ENCODE measurements around the gene RASGEF1C. TPM values are rescaled to one million over a fixed set of nuclear protein-coding genes. Genes with fewer than 3 reads are reported as not detected.
"Not testable (repeated sequence)": the region's sequence is repeated elsewhere in the genome, so short reads cannot be mapped to it uniquely, and the experiment has no call there.

Gene RASGEF1C
- total RNA-seq, 1 experiment from 2014 or later: not detected

GRCh38 chr5:180216646-180217171 lies 7.7 kb upstream of the RASGEF1C start:
- H3K4me1 ChIP-seq (replicated peaks): no peaks in the 10 kb centered on the region
- H3K9me3 ChIP-seq (replicated peaks): peaks cover 11% of the 10 kb centered on the region
- no peaks in the 10 kb centered on the region for H3K36me3 ChIP-seq
- H3K4me3 ChIP-seq: no peak overlapping the region
- DNase-seq (ENCODE audit: low read depth in 1 of 2, low spot score in 2 of 2): peak in 1 of 2 experiments; percentile 30
- no peaks in the 10 kb centered on the region; the same call in 1 of the 2 replicates for H3K27me3 ChIP-seq (replicated peaks)
- H3K27ac ChIP-seq: no peak overlapping the region

GRCh38 chr5:180215783-180216630 lies 7.0 kb upstream of the RASGEF1C start:
- Histone ChIP-seq H3K4me1 (replicated peaks) (no peaks in the 10 kb centered on the region), H3K27ac (no peak overlapping the region), H3K9me3 (replicated peaks) (peaks cover 8% of the 10 kb centered on the region; the same call in 1 of the 2 replicates), H3K4me3 (no peak overlapping the region), H3K27me3 (replicated peaks) (peaks cover 4% of the 10 kb centered on the region; the same call in 1 of the 2 replicates), H3K36me3 (no peaks in the 10 kb centered on the region)
- peak in 1 of 2 experiments; percentile 40 for DNase-seq (ENCODE audit: low read depth in 1 of 2, low spot score in 2 of 2)

- DNase-seq (ENCODE audit: low read depth in 1 of 2, low spot score in 2 of 2): peak in 1 of 2 experiments; percentile 43
- no peak overlapping the region for H3K27ac ChIP-seq
- no peaks in the 10 kb centered on the region for H3K36me3 ChIP-seq
- peaks cover 1% of the 10 kb centered on the region; the same call in 1 of the 2 replicates for H3K9me3 ChIP-seq (replicated peaks)
- H3K4me1 ChIP-seq (replicated peaks): no peaks in the 10 kb centered on the region
- H3K4me3 ChIP-seq: no peak overlapping the region
- peaks cover 13% of the 10 kb centered on the region; the same call in 1 of the 2 replicates for H3K27me3 ChIP-seq (replicated peaks)
These were observed 6.1 kb upstream of the RASGEF1C start for GRCh38 chr5:180214870-180215770.

- H3K4me3 ChIP-seq: no peak overlapping the region
- 0 out of 2 replicates have a peak, but pooled peaks cover 4% of the 10 kb centered on the region for H3K9me3 ChIP-seq (replicated peaks)
- H3K27ac ChIP-seq: no peak overlapping the region
- H3K27me3 ChIP-seq (replicated peaks): peaks cover 21% of the 10 kb centered on the region
- DNase-seq (ENCODE audit: low read depth in 1 of 2, low spot score in 2 of 2): peak in 1 of 2 experiments; percentile 16
- H3K36me3 ChIP-seq: no peaks in the 10 kb centered on the region
- peaks cover 4% of the 10 kb centered on the region for H3K4me1 ChIP-seq (replicated peaks)
These were observed 4.7 kb upstream of the RASGEF1C start for GRCh38 chr5:180213657-180214207.

DNA sequence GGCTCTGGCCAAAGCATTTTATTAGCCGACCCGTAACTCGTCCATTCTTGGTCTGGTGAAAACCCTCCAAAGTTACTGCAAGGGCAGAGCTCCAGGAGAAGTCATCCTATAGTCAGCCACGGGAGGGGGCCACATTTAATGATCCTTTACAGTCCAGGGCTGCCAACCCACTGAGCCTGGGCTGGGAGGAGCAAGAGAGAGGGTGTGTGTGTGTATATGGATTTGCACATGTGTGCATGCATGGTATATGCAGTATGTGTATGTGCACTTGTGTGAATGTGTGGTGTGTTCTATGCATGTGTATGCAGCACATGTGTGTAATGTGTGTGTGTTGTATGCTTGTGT lies 4.2 kb upstream of the RASGEF1C start:
- Histone ChIP-seq H3K4me1 (replicated peaks) (peaks cover 9% of the 10 kb centered on the region), H3K4me3 (no peak overlapping the region), H3K9me3 (replicated peaks) (0 out of 2 replicates have a peak, but pooled peaks cover 4% of the 10 kb centered on the region), H3K27me3 (replicated peaks) (peaks cover 25% of the 10 kb centered on the region), H3K27ac (no peak overlapping the region), H3K36me3 (no peaks in the 10 kb centered on the region)
- DNase-seq (ENCODE audit: low read depth in 1 of 2, low spot score in 2 of 2): peak in 1 of 2 experiments; percentile 40

DNA sequence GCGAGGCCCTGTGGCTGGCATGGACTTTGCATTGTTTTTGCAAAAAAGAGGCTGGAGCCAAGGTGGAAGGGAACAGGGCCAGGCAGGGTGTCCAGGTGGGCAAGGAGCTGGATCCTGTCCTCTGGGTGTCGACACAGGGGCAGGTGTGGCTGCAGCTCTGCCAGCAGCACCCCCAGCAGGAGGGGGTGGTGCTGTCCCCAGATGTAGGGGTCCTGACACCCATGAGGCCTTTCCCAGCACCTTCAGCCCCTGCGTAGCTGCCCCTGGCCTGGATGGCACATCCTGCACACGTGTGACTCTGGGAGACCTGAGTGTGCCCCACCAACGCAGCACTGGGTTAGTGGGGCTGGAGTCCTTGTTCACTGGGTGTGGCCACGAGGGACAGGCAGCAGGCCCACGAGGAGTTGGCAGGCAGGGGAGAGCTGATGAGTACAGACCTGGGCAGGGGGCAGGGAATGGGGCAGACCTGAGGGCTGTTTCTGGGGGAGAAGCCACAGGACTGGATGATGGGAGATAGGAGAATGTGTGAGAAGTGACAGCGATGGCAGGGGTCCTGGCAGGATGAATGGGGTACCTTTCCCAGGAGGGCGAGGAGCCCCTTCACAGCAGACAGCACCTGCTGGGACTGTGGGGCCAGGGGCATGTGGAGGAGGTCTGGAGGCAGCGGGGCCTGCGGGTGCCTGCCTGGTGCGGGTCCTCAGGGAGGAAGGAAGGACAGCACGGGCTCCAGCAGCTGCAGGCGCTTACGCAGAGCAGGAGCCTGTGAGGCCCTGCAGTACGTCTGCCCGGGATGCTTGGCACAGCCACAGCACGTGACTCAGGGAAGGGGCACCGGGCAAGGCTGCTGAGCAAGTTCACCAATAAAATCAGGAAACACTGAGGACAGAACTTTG lies 3.6 kb upstream of the RASGEF1C start:
- Histone ChIP-seq H3K4me1 (replicated peaks) (peaks cover 9% of the 10 kb centered on the region), H3K27ac (no peak overlapping the region), H3K36me3 (no peaks in the 10 kb centered on the region), H3K9me3 (replicated peaks) (0 out of 2 replicates have a peak, but pooled peaks cover 4% of the 10 kb centered on the region), H3K4me3 (no peak overlapping the region), H3K27me3 (replicated peaks) (peaks cover 31% of the 10 kb centered on the region)
- peak in 1 of 2 experiments; percentile 43 for DNase-seq (ENCODE audit: low read depth in 1 of 2, low spot score in 2 of 2)

- peaks cover 9% of the 10 kb centered on the region for H3K4me1 ChIP-seq (replicated peaks)
- H3K27me3 ChIP-seq (replicated peaks): peaks cover 38% of the 10 kb centered on the region
- DNase-seq (ENCODE audit: low read depth in 1 of 2, low spot score in 2 of 2): peak in 1 of 2 experiments; percentile 44
- H3K9me3 ChIP-seq (replicated peaks): 0 out of 2 replicates have a peak, but pooled peaks cover 4% of the 10 kb centered on the region
- no peaks in the 10 kb centered on the region for H3K36me3 ChIP-seq
- no peak overlapping the region for H3K4me3 ChIP-seq
- H3K27ac ChIP-seq: no peak overlapping the region
These were observed 2.7 kb upstream of the RASGEF1C start for GRCh38 chr5:180211761-180212035.

GRCh38 chr5:180210961-180211760 lies 2.1 kb upstream of the RASGEF1C start:
- H3K27me3 ChIP-seq (replicated peaks): peaks cover 43% of the 10 kb centered on the region
- DNase-seq (ENCODE audit: low read depth in 1 of 2, low spot score in 2 of 2): peak in 1 of 2 experiments; percentile 35

GRCh38 chr5:180210077-180210476 lies 1.1 kb upstream of the RASGEF1C start:
- peaks cover 46% of the 10 kb centered on the region for H3K27me3 ChIP-seq (replicated peaks)
- DNase-seq (ENCODE audit: low read depth in 1 of 2, low spot score in 2 of 2): peak in 1 of 2 experiments; percentile 39
- not testable (repeated sequence) for H3K4me3 ChIP-seq; H3K4me1 ChIP-seq (replicated peaks); H3K9me3 ChIP-seq (replicated peaks); H3K27ac ChIP-seq; H3K36me3 ChIP-seq

More at GRCh38 chr5:180210961-180211760, 2.1 kb upstream of the RASGEF1C start:
- Histone ChIP-seq H3K27ac (no peak overlapping the region), H3K4me3 (no peak overlapping the region), H3K4me1 (replicated peaks) (peaks cover 9% of the 10 kb centered on the region), H3K9me3 (replicated peaks) (0 out of 2 replicates have a peak, but pooled peaks cover 4% of the 10 kb centered on the region), H3K36me3 (no peaks in the 10 kb centered on the region)

GRCh38 chr5:180208435-180209081 lies 453 bp downstream of the RASGEF1C start:
- peak overlapping the region; percentile 28 for H3K4me3 ChIP-seq
- H3K36me3 ChIP-seq: no peaks in the 10 kb centered on the region
- peaks cover 9% of the 10 kb centered on the region for H3K4me1 ChIP-seq (replicated peaks)
- peak in 1 of 2 experiments; percentile 46 for DNase-seq (ENCODE audit: low read depth in 1 of 2, low spot score in 2 of 2)
- no peak overlapping the region for H3K27ac ChIP-seq
- peaks cover 46% of the 10 kb centered on the region for H3K27me3 ChIP-seq (replicated peaks)
- 0 out of 2 replicates have a peak, but pooled peaks cover 4% of the 10 kb centered on the region for H3K9me3 ChIP-seq (replicated peaks)

GRCh38 chr5:180208038-180208434 lies 975 bp downstream of the RASGEF1C start:
- DNase-seq (ENCODE audit: low read depth in 1 of 2, low spot score in 2 of 2): peak in 1 of 2 experiments; percentile 44
- peaks cover 9% of the 10 kb centered on the region for H3K4me1 ChIP-seq (replicated peaks)

More at GRCh38 chr5:180208038-180208434, 975 bp downstream of the RASGEF1C start:
- H3K27ac ChIP-seq: no peak overlapping the region
- no peaks in the 10 kb centered on the region for H3K36me3 ChIP-seq
- no peak overlapping the region for H3K4me3 ChIP-seq
- H3K27me3 ChIP-seq (replicated peaks): peaks cover 46% of the 10 kb centered on the region
- 0 out of 2 replicates have a peak, but pooled peaks cover 4% of the 10 kb centered on the region for H3K9me3 ChIP-seq (replicated peaks)

Measured in SJSA1 (cell line).